CD4-positive, alpha-beta T cell (primary cell): ENCODE results near the gene CSTPP1. TPM values are rescaled to one million over a fixed set of nuclear protein-coding genes. Genes with fewer than 3 reads are reported as not detected.

Experiments used
- ATAC-seq: fragments of 200-7000 bp; cut with Tn5 transposase; one replicate; pipeline ENCODE4 v1.10.0; 2022; ENCODE audit warnings: mild to moderate bottlenecking; ENCODE audit not compliant: poor library complexity
- CTCF ChIA-PET: fragments of 350-600 bp; sonication (Branson Sonifier 250); formaldehyde crosslinking; loops from one replicate; lab custom pipeline; 2021; ENCODE audit warnings: antibody characterized with exemption, inconsistent platforms; lab: Charles Lee
- POLR2A ChIA-PET: fragments of 350-600 bp; sonication (Branson Sonifier 250); formaldehyde crosslinking; loops from one replicate; lab custom pipeline; 2021; ENCODE audit warnings: antibody characterized with exemption, inconsistent platforms; lab: Charles Lee
- DNase-seq, 14 experiments: peaks; one replicate each; pipeline ENCODE4 v3.0.0-alpha.2; 2013 to 2020; ENCODE audit warnings: mixed read lengths in 2 of 14
- H3K27ac ChIP-seq, 2 donors: one replicate each; pipeline versions ENCODE4 v1.5.1 to v1.7.0; 2013; ENCODE audit warnings: low read length in 2 of 2, low read depth in 1 of 2, mild to moderate bottlenecking in 1 of 2
- H3K27me3 ChIP-seq, 2 experiments: 1 replicate in 1 of 2; 2 replicates in 1 of 2; pipeline versions ENCODE4 v1.6.1 to v1.7.0; 2013; ENCODE audit warnings: low read length in 2 of 2, control low read depth in 1 of 2, mild to moderate bottlenecking in 1 of 2, moderate library complexity in 1 of 2; ENCODE audit not compliant: insufficient read depth in 2 of 2, control insufficient read depth in 1 of 2
- H3K36me3 ChIP-seq: one replicate; pipeline ENCODE4 v1.6.1; 2013; ENCODE audit warnings: low read length, control low read depth; ENCODE audit not compliant: insufficient read depth
- H3K4me1 ChIP-seq: one replicate; pipeline ENCODE4 v1.6.1; 2013; ENCODE audit warnings: low read length, control low read depth; ENCODE audit not compliant: insufficient read depth
- H3K4me3 ChIP-seq: one replicate; pipeline ENCODE4 v1.5.1; 2013; ENCODE audit warnings: mild to moderate bottlenecking, low read length, moderate library complexity
- H3K9me3 ChIP-seq, 2 experiments: 1 replicate in 1 of 2; 2 replicates in 1 of 2; pipeline versions ENCODE4 v1.6.1 to v1.7.0; 2013; ENCODE audit warnings: low read length in 2 of 2, mild to moderate bottlenecking in 2 of 2, control low read depth in 1 of 2, moderate library complexity in 1 of 2; ENCODE audit not compliant: control insufficient read depth in 1 of 2, insufficient read depth in 1 of 2
- H3K27ac Mint-ChIP-seq: one replicate; pipeline ENCODE4 v1.8.0; 2020; ENCODE audit warnings: mixed read lengths
- H3K27me3 Mint-ChIP-seq: one replicate; pipeline ENCODE4 v1.8.0; 2021; ENCODE audit warnings: mixed read lengths
- H3K36me3 Mint-ChIP-seq: one replicate; pipeline ENCODE4 v1.8.0; 2021; ENCODE audit warnings: low read depth, mixed read lengths
- H3K4me1 Mint-ChIP-seq: one replicate; pipeline ENCODE4 v1.8.0; 2021; ENCODE audit warnings: low read depth, mixed read lengths
- H3K4me3 Mint-ChIP-seq: one replicate; pipeline ENCODE4 v1.8.0; 2020; ENCODE audit warnings: mild to moderate bottlenecking, mixed read lengths
- H3K9me3 Mint-ChIP-seq: one replicate; pipeline ENCODE4 v1.8.0; 2020; ENCODE audit warnings: mixed read lengths
- intact Hi-C, 2 experiments: fragments of 100-400 bp; cut with DNase I in 1 of 2; cut with micrococcal nuclease in 1 of 2; formaldehyde crosslinking; loops; one replicate each; pipeline versions ENCODE4 v1.15.1 to v1.9.0; 2023 to 2025; cut with DNase I, micrococcal nuclease
- total RNA-seq, 174 experiments: library from RNA in 2 of 174; stranded (reverse) in 2 of 174; gene quantifications; one replicate each; pipeline ENCODE4 v1.2.3 and lab custom pipeline; 2021 to 2026
- TF ChIP-seq, protein P1 (sequence below): fragments of 200-600 bp; IDR thresholded peaks from one replicate; pipeline ENCODE4 v1.8.0; 2022; ENCODE audit warnings: antibody characterized with exemption, mild to moderate bottlenecking

The CSTPP1 gene
- total RNA-seq, 2 experiments from 2014 or later, result 6.6 to 7.3 TPM

DNA sequence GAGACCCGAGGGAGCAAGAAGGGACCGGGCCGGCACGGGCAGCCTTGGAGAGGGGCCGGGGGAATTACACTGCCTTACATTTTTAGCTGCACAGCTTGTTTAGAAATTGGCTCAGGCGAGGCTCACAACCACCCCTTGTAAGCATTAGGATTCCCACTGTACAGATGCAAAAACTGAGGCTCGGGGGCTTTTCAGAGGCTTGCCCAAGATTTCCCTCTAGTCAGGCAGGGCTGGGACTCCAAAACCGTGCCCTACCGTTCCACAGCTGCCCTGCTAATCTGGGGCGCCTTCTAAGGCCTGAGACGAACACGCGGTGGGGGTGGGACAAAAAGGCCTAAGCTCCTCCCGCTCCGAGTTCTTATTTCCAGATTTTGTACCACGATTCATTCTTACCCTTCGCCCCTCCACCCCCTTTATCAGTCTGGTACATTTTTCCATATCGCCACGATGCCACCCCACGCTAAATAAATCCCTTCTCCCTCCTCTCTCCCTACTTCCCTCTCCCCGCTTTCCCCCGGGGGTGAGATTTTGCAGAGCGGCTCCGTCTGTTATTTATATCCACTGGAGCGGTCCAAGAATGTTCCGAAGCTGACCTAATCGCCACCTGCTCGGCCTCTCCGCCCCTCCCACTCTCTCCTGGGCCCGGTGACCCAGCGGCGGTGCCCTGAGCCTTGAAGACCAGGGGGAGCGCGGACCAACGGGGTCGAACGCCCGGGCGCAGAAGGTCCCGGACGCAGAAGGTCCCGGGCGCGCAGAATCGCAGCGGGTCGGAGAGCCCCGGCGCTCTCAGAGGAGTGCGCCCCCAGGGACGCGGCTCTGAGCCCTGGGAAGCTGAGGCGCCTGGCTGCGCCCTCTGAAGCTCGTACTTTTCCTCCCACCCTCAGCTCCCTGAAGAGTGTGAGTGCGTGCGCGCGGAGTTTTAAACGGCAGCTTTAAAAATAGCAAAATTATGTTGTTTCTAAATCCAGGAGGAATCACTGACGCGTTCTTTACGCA is 250.4 kb downstream of the CSTPP1 start:
- H3K36me3 ChIP-seq, result no peaks in the 10 kb centered on the region
- DNase-seq (peak in 11 of 14 experiments; percentile 23 to 72 (median 35)), ATAC-seq (peak; percentile 75)
- peaks cover 0 to 8% of the 10 kb centered on the region in 2 experiments for H3K9me3 ChIP-seq
- peaks cover 24% of the 10 kb centered on the region for H3K4me1 ChIP-seq
- Mint-ChIP-seq H3K36me3 (no peaks in the 10 kb centered on the region), H3K4me3 (peak overlapping the region; percentile 85), H3K27me3 (peaks cover 35% of the 10 kb centered on the region), H3K9me3 (no peaks in the 10 kb centered on the region), H3K27ac (no peak overlapping the region), H3K4me1 (peaks cover 6% of the 10 kb centered on the region)
- H3K27me3 ChIP-seq, result peaks cover 40 to 43% of the 10 kb centered on the region in 2 experiments
- no peak overlapping the region for H3K27ac ChIP-seq
- ChIA-PET POLR2A (interaction anchor here (0.6 to 3.3 kb wide), 4 partner anchors 10 to 84 kb away, joined by 3 to 26 read pairs (median 11); partner anchors contain the start of genes ARFGAP2 and DDB2), CTCF (interaction anchor here (1.4 to 1.6 kb wide), 3 partner anchors 9 to 84 kb away, joined by 4 to 6 read pairs (median 5); partner anchors contain the start of gene MADD)
- peak overlapping the region; percentile 47 for H3K4me3 ChIP-seq
- TF ChIP-seq, protein P1, sequence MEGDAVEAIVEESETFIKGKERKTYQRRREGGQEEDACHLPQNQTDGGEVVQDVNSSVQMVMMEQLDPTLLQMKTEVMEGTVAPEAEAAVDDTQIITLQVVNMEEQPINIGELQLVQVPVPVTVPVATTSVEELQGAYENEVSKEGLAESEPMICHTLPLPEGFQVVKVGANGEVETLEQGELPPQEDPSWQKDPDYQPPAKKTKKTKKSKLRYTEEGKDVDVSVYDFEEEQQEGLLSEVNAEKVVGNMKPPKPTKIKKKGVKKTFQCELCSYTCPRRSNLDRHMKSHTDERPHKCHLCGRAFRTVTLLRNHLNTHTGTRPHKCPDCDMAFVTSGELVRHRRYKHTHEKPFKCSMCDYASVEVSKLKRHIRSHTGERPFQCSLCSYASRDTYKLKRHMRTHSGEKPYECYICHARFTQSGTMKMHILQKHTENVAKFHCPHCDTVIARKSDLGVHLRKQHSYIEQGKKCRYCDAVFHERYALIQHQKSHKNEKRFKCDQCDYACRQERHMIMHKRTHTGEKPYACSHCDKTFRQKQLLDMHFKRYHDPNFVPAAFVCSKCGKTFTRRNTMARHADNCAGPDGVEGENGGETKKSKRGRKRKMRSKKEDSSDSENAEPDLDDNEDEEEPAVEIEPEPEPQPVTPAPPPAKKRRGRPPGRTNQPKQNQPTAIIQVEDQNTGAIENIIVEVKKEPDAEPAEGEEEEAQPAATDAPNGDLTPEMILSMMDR, result no peak
- intact Hi-C loops, result no loop called here

- H3K27me3 Mint-ChIP-seq, result peaks cover 35% of the 10 kb centered on the region
- H3K27ac ChIP-seq, result no peak overlapping the region
- peaks cover 6% of the 10 kb centered on the region for H3K4me1 Mint-ChIP-seq
- intact Hi-C loops, result no loop called here
- TF ChIP-seq, protein P1, result no peak
- H3K27ac Mint-ChIP-seq, result no peak overlapping the region
- no peaks in the 10 kb centered on the region for H3K36me3 ChIP-seq
- no peak for DNase-seq
- H3K9me3 ChIP-seq, result peaks cover 0 to 8% of the 10 kb centered on the region in 2 experiments
- H3K27me3 ChIP-seq, result peaks cover 34 to 43% of the 10 kb centered on the region in 2 experiments
- ATAC-seq, result no peak
- CTCF ChIA-PET, result interaction anchor here (1.4 to 1.6 kb wide), 3 partner anchors 10 to 83 kb away, joined by 4 to 6 read pairs (median 5); partner anchors contain the start of gene MADD
- H3K4me1 ChIP-seq, result peaks cover 24% of the 10 kb centered on the region
- peak overlapping the region; percentile 58 for H3K4me3 Mint-ChIP-seq
- H3K9me3 Mint-ChIP-seq, result no peaks in the 10 kb centered on the region
- H3K36me3 Mint-ChIP-seq, result no peaks in the 10 kb centered on the region
- POLR2A ChIA-PET, result interaction anchor here (0.6 to 3.3 kb wide), 3 partner anchors 10 to 35 kb away, joined by 3 to 26 read pairs (median 19); partner anchors contain the start of genes ARFGAP2 and DDB2
- H3K4me3 ChIP-seq, result no peak overlapping the region
Observed at GRCh38 chr11:47187723-47188122, 251.2 kb downstream of the CSTPP1 start.

DNA sequence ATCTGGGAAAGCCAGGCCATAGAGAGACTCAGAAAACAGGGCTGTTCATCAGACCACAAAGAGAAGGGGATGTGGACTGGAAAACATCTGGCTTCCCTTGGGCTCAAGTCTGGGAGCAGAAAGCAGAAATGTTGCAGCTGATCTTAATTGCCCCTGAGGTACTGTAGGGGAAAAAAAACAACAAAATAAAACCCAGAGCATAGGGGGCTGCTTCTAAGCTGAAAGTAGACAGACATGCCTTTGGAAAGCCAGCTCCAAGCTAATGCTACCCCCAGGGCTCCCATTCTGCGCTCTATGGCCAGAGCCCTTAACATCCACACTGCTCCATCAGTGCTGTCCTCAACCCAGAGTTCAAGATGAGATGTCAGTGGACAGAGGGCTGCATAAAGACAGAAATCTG is 251.7 kb downstream of the CSTPP1 start:
- DNase-seq, result no peak
- Histone ChIP-seq H3K4me1 (peaks cover 24% of the 10 kb centered on the region), H3K27me3 (peaks cover 31 to 41% of the 10 kb centered on the region in 2 experiments), H3K36me3 (no peaks in the 10 kb centered on the region), H3K27ac (no peak overlapping the region), H3K9me3 (peaks cover 0 to 8% of the 10 kb centered on the region in 2 experiments), H3K4me3 (no peak overlapping the region)
- intact Hi-C loops, result no loop called here
- Mint-ChIP-seq H3K4me3 (no peak overlapping the region), H3K27me3 (peaks cover 31% of the 10 kb centered on the region), H3K27ac (no peak overlapping the region), H3K9me3 (no peaks in the 10 kb centered on the region), H3K36me3 (no peaks in the 10 kb centered on the region), H3K4me1 (peaks cover 6% of the 10 kb centered on the region)
- ChIA-PET CTCF (interaction anchor here (0.5 kb wide), 1 partner anchor 19 kb away, joined by 3 read pairs; no protein-coding TSS in a partner anchor), POLR2A (interaction anchor here (0.6 to 2.3 kb wide), 2 partner anchors 11 to 26 kb away, joined by 3 to 19 read pairs; partner anchors contain the start of genes ARFGAP2 and DDB2)
- ATAC-seq, result no peak
- TF ChIP-seq, protein P1, result no peak
